ENCODE results near the gene APC2.

GRCh38 chr19:1482361-1483130 is 32.6 kb downstream of the APC2 start:
- TF ChIP-seq EZH2 (IDR thresholded peaks at IDR 0.05; ENCODE audit: low read depth) (no peak), CTCF (conservative IDR thresholded peaks at IDR 0.05) (no peak)

Measured in PC-9 (cell line).